ENCODE data around the gene GFRA3.
"Not testable (repeated sequence)": the region's sequence is repeated elsewhere in the genome, so short reads cannot be mapped to it uniquely, and the experiment has no call there.

GFRA3 gene

GRCh38 chr5:138274189-138274853, at the start of gene GFRA3:
TSS of gene GFRA3 (minus strand) at chr5:138274621. CDS start at chr5:138274424, 197 bp downstream.
- no peak for DNase-seq

- not testable (repeated sequence) for DNase-seq
These were observed 43.8 kb upstream of the GFRA3 start for GRCh38 chr5:138318211-138318610.

GRCh38 chr5:138316355-138316754, 41.9 kb upstream of the GFRA3 start:
- DNase-seq, result no peak

- no peak for DNase-seq
These were observed 41.4 kb upstream of the GFRA3 start for GRCh38 chr5:138315751-138316278.

GRCh38 chr5:138305797-138306196, 31.4 kb upstream of the GFRA3 start:
- DNase-seq, result peak; percentile 60

GRCh38 chr5:138303372-138303771, 29.0 kb upstream of the GFRA3 start:
- DNase-seq, result no peak

- no peak for DNase-seq
These were observed 14.9 kb upstream of the GFRA3 start for GRCh38 chr5:138289296-138289695.

GRCh38 chr5:138287246-138287645, 12.8 kb upstream of the GFRA3 start:
- DNase-seq, result no peak

- DNase-seq, result peak; percentile 68
These were observed 8.7 kb upstream of the GFRA3 start for GRCh38 chr5:138282920-138283742.

GRCh38 chr5:138280915-138281314, 6.5 kb upstream of the GFRA3 start:
- DNase-seq, result no peak

GRCh38 chr5:138276402-138277054, 2.1 kb upstream of the GFRA3 start:
- DNase-seq, result peak; percentile 23

GRCh38 chr5:138275895-138276294, 1.5 kb upstream of the GFRA3 start:
- no peak for DNase-seq

GRCh38 chr5:138275379-138275782, 960 bp upstream of the GFRA3 start:
- DNase-seq, result peak; percentile 60

- no peak for DNase-seq
These were observed 610 bp downstream of the GFRA3 start for GRCh38 chr5:138273834-138274188.

- no peak for DNase-seq
These were observed 1.7 kb downstream of the GFRA3 start for GRCh38 chr5:138272681-138273080.

- no peak for DNase-seq
These were observed 3.1 kb downstream of the GFRA3 start for GRCh38 chr5:138271281-138271680.

- no peak for DNase-seq
These were observed 10.2 kb downstream of the GFRA3 start for GRCh38 chr5:138264183-138264582.

- DNase-seq, result no peak
These were observed 10.8 kb downstream of the GFRA3 start for GRCh38 chr5:138263581-138263980.

- no peak for DNase-seq
These were observed 15.6 kb downstream of the GFRA3 start for GRCh38 chr5:138258704-138259292.

GRCh38 chr5:138257583-138257982, 16.8 kb downstream of the GFRA3 start:
- DNase-seq, result no peak

- DNase-seq, result no peak
These were observed 21.5 kb downstream of the GFRA3 start for GRCh38 chr5:138252944-138253343.

GRCh38 chr5:138247800-138248199, 26.6 kb downstream of the GFRA3 start:
- DNase-seq, result not testable (repeated sequence)

GRCh38 chr5:138246822-138247221, 27.6 kb downstream of the GFRA3 start:
- DNase-seq, result no peak
